ENCODE results near the gene PRKAG2. TPM values are rescaled to one million over a fixed set of nuclear protein-coding genes. Genes with fewer than 3 reads are reported as not detected.
"Not testable (repeated sequence)": the region's sequence is repeated elsewhere in the genome, so short reads cannot be mapped to it uniquely, and the experiment has no call there.

The PRKAG2 gene
- total and polyA plus RNA-seq, 4 donors, result 17.5 to 33.3 (median 23.9) TPM

GRCh38 chr7:151581741-151582140 lies 295.2 kb downstream of the PRKAG2 start:
- ATAC-seq (ENCODE audit: insufficient read depth, low FRiP score) (no peak), DNase-seq (no peak)
- Histone ChIP-seq H3K9me3 (ENCODE audit: control insufficient read depth in 4 of 4, insufficient read depth in 3 of 4, low read length in 3 of 4) (peaks cover 0 to 7% (median 0%) of the 10 kb centered on the region in 4 donors), H3K9ac (ENCODE audit: insufficient read depth in 1 of 2, low read length in 2 of 2) (no peak overlapping the region), H3K4me3 (no peak overlapping the region), H3K27ac (ENCODE audit: low read depth in 1 of 2, low read length in 1 of 2) (no peak overlapping the region), H3K4me1 (ENCODE audit: control insufficient read depth in 5 of 5, insufficient read depth in 5 of 5, low read length in 5 of 5) (no peaks in the 10 kb centered on the region), H3K27me3 (ENCODE audit: control insufficient read depth in 3 of 3, insufficient read depth in 3 of 3, low read length in 2 of 3) (no peaks in the 10 kb centered on the region), H3K36me3 (ENCODE audit: control insufficient read depth in 4 of 4, insufficient read depth in 4 of 4, low read length in 4 of 4) (peaks cover 0 to 3% (median 0%) of the 10 kb centered on the region in 4 donors)
- 81 to 89% methylated on average over 8 of the region's 8 CpGs for WGBS, 2 donors
- no peak for TF ChIP-seq CTCF (IDR thresholded peaks at IDR 0.05; ENCODE audit: control extremely low read depth, extremely low read depth)

- Histone ChIP-seq H3K27ac (ENCODE audit: low read depth in 1 of 2, low read length in 1 of 2) (no peak overlapping the region), H3K4me1 (ENCODE audit: control insufficient read depth in 5 of 5, insufficient read depth in 5 of 5, low read length in 5 of 5) (no peaks in the 10 kb centered on the region), H3K9ac (ENCODE audit: insufficient read depth in 1 of 2, low read length in 2 of 2) (no peak overlapping the region), H3K36me3 (ENCODE audit: control insufficient read depth in 4 of 4, insufficient read depth in 4 of 4, low read length in 4 of 4) (peaks cover 0 to 4% (median under 1%) of the 10 kb centered on the region in 4 donors), H3K27me3 (ENCODE audit: control insufficient read depth in 3 of 3, insufficient read depth in 3 of 3, low read length in 2 of 3) (peaks cover 0 to under 1% (median 0%) of the 10 kb centered on the region in 3 donors), H3K4me3 (no peak overlapping the region), H3K9me3 (ENCODE audit: control insufficient read depth in 4 of 4, insufficient read depth in 3 of 4, low read length in 3 of 4) (peaks cover 0 to 7% (median under 1%) of the 10 kb centered on the region in 4 donors)
- DNase-seq, result no peak
- TF ChIP-seq CTCF (IDR thresholded peaks at IDR 0.05; ENCODE audit: control extremely low read depth, extremely low read depth), result no peak
- 95 to 97% methylated on average over 2 of the region's 2 CpGs for WGBS, 2 donors
- ATAC-seq (ENCODE audit: insufficient read depth, low FRiP score), result no peak
These were observed 297.3 kb downstream of the PRKAG2 start for GRCh38 chr7:151579644-151580043.

GRCh38 chr7:151575410-151575809 lies 301.5 kb downstream of the PRKAG2 start:
- DNase-seq (no peak), ATAC-seq (ENCODE audit: insufficient read depth, low FRiP score) (no peak)
- H3K9ac ChIP-seq (ENCODE audit: insufficient read depth in 1 of 2, low read length in 2 of 2), result no peak overlapping the region
- H3K36me3 ChIP-seq (ENCODE audit: control insufficient read depth in 4 of 4, insufficient read depth in 4 of 4, low read length in 4 of 4), result peaks cover 0 to 8% (median 2%) of the 10 kb centered on the region in 4 donors
- no peaks in the 10 kb centered on the region for H3K4me1 ChIP-seq (ENCODE audit: control insufficient read depth in 5 of 5, insufficient read depth in 5 of 5, low read length in 5 of 5)
- H3K4me3 ChIP-seq, result no peak overlapping the region
- peaks cover 0 to 3% (median 0%) of the 10 kb centered on the region in 3 donors for H3K27me3 ChIP-seq (ENCODE audit: control insufficient read depth in 3 of 3, insufficient read depth in 3 of 3, low read length in 2 of 3)
- no peak for TF ChIP-seq CTCF (IDR thresholded peaks at IDR 0.05; ENCODE audit: control extremely low read depth, extremely low read depth)
- WGBS, 2 donors, result 89 to 91% methylated on average over 7 of the region's 7 CpGs
- no peak overlapping the region for H3K27ac ChIP-seq (ENCODE audit: low read depth in 1 of 2, low read length in 1 of 2)
- H3K9me3 ChIP-seq (ENCODE audit: control insufficient read depth in 4 of 4, insufficient read depth in 3 of 4, low read length in 3 of 4), result peaks cover 0 to 7% (median under 1%) of the 10 kb centered on the region in 4 donors

GRCh38 chr7:151573046-151573445 lies 303.9 kb downstream of the PRKAG2 start:
- H3K9me3 ChIP-seq (ENCODE audit: control insufficient read depth in 4 of 4, insufficient read depth in 3 of 4, low read length in 3 of 4); ATAC-seq (ENCODE audit: insufficient read depth, low FRiP score); H3K4me1 ChIP-seq (ENCODE audit: control insufficient read depth in 5 of 5, insufficient read depth in 5 of 5, low read length in 5 of 5); DNase-seq; H3K4me3 ChIP-seq; H3K27ac ChIP-seq (ENCODE audit: low read depth in 1 of 2, low read length in 1 of 2); H3K9ac ChIP-seq (ENCODE audit: insufficient read depth in 1 of 2, low read length in 2 of 2); H3K27me3 ChIP-seq (ENCODE audit: control insufficient read depth in 3 of 3, insufficient read depth in 3 of 3, low read length in 2 of 3): not testable (repeated sequence)
- peaks cover 0 to 16% (median 4%) of the 10 kb centered on the region in 4 donors for H3K36me3 ChIP-seq (ENCODE audit: control insufficient read depth in 4 of 4, insufficient read depth in 4 of 4, low read length in 4 of 4)
- WGBS, 2 donors, result 93 to 95% methylated on average over 3 of the region's 3 CpGs
